ENCODE measurements around the gene KIF23. TPM values are rescaled to one million over a fixed set of nuclear protein-coding genes. Genes with fewer than 3 reads are reported as not detected.
A peak's percentile ranks its signal among the peaks of the same experiment; 100 is the strongest.

Gene KIF23
- total RNA-seq, 2 experiments from 2014 or later: 54.0 to 61.6 TPM

GRCh38 chr15:69462493-69463181, 48.5 kb downstream of the KIF23 start:
- H2AFZ ChIP-seq (ENCODE audit: low read length): peak overlapping the region; percentile 99
- intact Hi-C loops (cut with micrococcal nuclease; ENCODE audit: unreplicated experiment): no loop called here
- H3K27ac ChIP-seq (ENCODE audit: low read depth, low read length, poor library complexity, severe bottlenecking): peak overlapping the region; percentile 43

GRCh38 chr15:69463182-69463756, 49.1 kb downstream of the KIF23 start:
- Histone ChIP-seq H3K9me2 (ENCODE audit: insufficient read depth, low read length) (no peaks in the 10 kb centered on the region), H2AFZ (ENCODE audit: low read length) (peak overlapping the region; percentile 99), H3K4me1 (ENCODE audit: insufficient read depth, low read length, poor library complexity, severe bottlenecking) (peaks cover 14% of the 10 kb centered on the region), H3K27ac (ENCODE audit: low read depth, low read length, poor library complexity, severe bottlenecking) (peak overlapping the region; percentile 43), H3K79me2 (ENCODE audit: insufficient read depth, low read depth, low read length) (no peaks in the 10 kb centered on the region), H4K20me1 (ENCODE audit: insufficient read depth, low read length) (no peaks in the 10 kb centered on the region), H3K4me3 (ENCODE audit: low read depth, low read length, poor library complexity, severe bottlenecking) (peak overlapping the region; percentile 69), H3K36me3 (ENCODE audit: insufficient read depth, low read length) (peaks cover 2% of the 10 kb centered on the region; the same call in 1 of the 2 replicates), H3K4me2 (ENCODE audit: low read length) (peak overlapping the region; percentile 84), H3K9me3 (ENCODE audit: low read length) (no peaks in the 10 kb centered on the region)
- TF ChIP-seq CTCF (conservative IDR thresholded peaks at IDR 0.05; ENCODE audit: low read length): no peak
- no peak for TF ChIP-seq EZH2phosphoT487 (IDR thresholded peaks at IDR 0.05; ENCODE audit: borderline replicate concordance, low read depth, low read length)
- intact Hi-C loops (cut with micrococcal nuclease; ENCODE audit: unreplicated experiment): no loop called here
- BruUV-seq (replicated peaks): TSS peak; percentile 63
- CTCF ChIA-PET (ENCODE audit: unreplicated experiment): interaction anchor here (0.9 to 1.9 kb wide), 6 partner anchors 10 to 1041 kb away, joined by 4 to 12 read pairs (median 6); partner anchors contain the start of genes GLCE and RPLP1
- no peak for DNase-seq (ENCODE audit: low spot score)
- POLR2A ChIA-PET: interaction anchor here (1.0 to 2.4 kb wide), 6 partner anchors 10 to 1042 kb away, joined by 3 to 67 read pairs (median 4); partner anchors contain the start of gene RPLP1

More at GRCh38 chr15:69462493-69463181, 48.5 kb downstream of the KIF23 start:
- Histone ChIP-seq H3K4me2 (ENCODE audit: low read length) (peak overlapping the region; percentile 84), H3K9me2 (ENCODE audit: insufficient read depth, low read length) (no peaks in the 10 kb centered on the region), H3K4me1 (ENCODE audit: insufficient read depth, low read length, poor library complexity, severe bottlenecking) (peaks cover 14% of the 10 kb centered on the region), H3K4me3 (ENCODE audit: low read depth, low read length, poor library complexity, severe bottlenecking) (peak overlapping the region; percentile 69), H3K9me3 (ENCODE audit: low read length) (no peaks in the 10 kb centered on the region), H4K20me1 (ENCODE audit: insufficient read depth, low read length) (0 out of 2 replicates have a peak, but pooled peaks cover 2% of the 10 kb centered on the region), H3K36me3 (ENCODE audit: insufficient read depth, low read length) (peaks cover 6% of the 10 kb centered on the region), H3K79me2 (ENCODE audit: insufficient read depth, low read depth, low read length) (no peaks in the 10 kb centered on the region)
- DNase-seq (ENCODE audit: low spot score): peak; percentile 95
- TF ChIP-seq CTCF (conservative IDR thresholded peaks at IDR 0.05; ENCODE audit: low read length): peak; percentile 82
- no peak for TF ChIP-seq EZH2phosphoT487 (IDR thresholded peaks at IDR 0.05; ENCODE audit: borderline replicate concordance, low read depth, low read length)
- BruUV-seq (replicated peaks): no TSS peak
- POLR2A ChIA-PET: interaction anchor here (1.0 to 2.4 kb wide), 6 partner anchors 9 to 1042 kb away, joined by 3 to 67 read pairs (median 4); partner anchors contain the start of gene RPLP1
- CTCF ChIA-PET (ENCODE audit: unreplicated experiment): interaction anchor here (0.9 to 1.9 kb wide), 6 partner anchors 9 to 1042 kb away, joined by 4 to 12 read pairs (median 6); partner anchors contain the start of genes GLCE and RPLP1
